ENCODE measurements around the gene FBLN5. TPM values are rescaled to one million over a fixed set of nuclear protein-coding genes. Genes with fewer than 3 reads are reported as not detected.

FBLN5 gene
- total RNA-seq, 1 experiment from 2014 or later, result 3.3 TPM

DNA sequence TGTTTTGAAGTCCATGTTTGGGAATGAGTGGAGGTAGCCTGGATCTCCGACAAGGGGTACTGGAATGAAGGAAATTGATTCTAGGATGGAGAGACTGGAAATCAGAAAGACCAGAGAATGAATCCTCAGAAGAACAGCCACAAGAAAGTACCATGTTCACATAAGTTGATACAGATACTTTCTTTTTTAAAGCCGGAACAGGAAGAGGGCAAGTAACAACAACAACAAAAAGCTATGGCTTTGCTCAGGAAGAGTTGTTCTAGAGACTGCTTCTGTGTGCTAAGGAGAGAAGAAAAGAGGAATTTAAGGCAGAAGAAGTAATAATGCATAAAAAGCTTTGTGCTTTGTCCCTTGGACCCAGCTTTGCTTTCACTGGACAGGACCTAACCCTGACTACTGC lies 86.4 kb downstream of the FBLN5 start:
- H3K9me2 ChIP-seq (ENCODE audit: insufficient read depth), result no peaks in the 10 kb centered on the region
- no peaks in the 10 kb centered on the region for H3K79me2 ChIP-seq (ENCODE audit: insufficient read depth, low read length)
- no TSS peak for BruUV-seq (replicated peaks)
- no peak overlapping the region for H2AFZ ChIP-seq (ENCODE audit: low read depth, low read length, poor library complexity, severe bottlenecking)
- intact Hi-C loops (cut with micrococcal nuclease), result no loop called here
- H4K20me1 ChIP-seq (ENCODE audit: insufficient read depth), result no peaks in the 10 kb centered on the region
- no peak overlapping the region for H3K27ac ChIP-seq (ENCODE audit: low read depth, low read length)
- ChIA-PET CTCF (no interaction called here), POLR2A (no interaction called here), RAD21 (ENCODE audit: low non-redundant PET in 1 of 2, low total read pairs in 2 of 2, uncharacterized antibody in 2 of 2, unreplicated experiment in 2 of 2) (no interaction called here)
- ATAC-seq (no peak), DNase-seq (ENCODE audit: low read depth, low spot score) (no peak)
- peaks cover 2 to 8% of the 10 kb centered on the region in 2 experiments; a peak in 3 of 4 replicates for H3K4me1 ChIP-seq (ENCODE audit: control insufficient read depth in 1 of 2, insufficient read depth in 2 of 2, low read length in 2 of 2)
- H3K9ac ChIP-seq (ENCODE audit: low read length), result no peak overlapping the region
- no peaks in the 10 kb centered on the region for H3K9me3 ChIP-seq (ENCODE audit: control insufficient read depth in 1 of 2, insufficient read depth in 1 of 2, low read depth in 1 of 2, low read length in 2 of 2)
- H3K4me3 ChIP-seq (replicated peaks in 1 of 2; ENCODE audit: low read depth in 1 of 2, low read length in 2 of 2), result no peak overlapping the region
- TF ChIP-seq EZH2 (IDR thresholded peaks at IDR 0.05) (no peak), EGR1 (IDR thresholded peaks at IDR 0.05; ENCODE audit: low read depth) (no peak), SRF (IDR thresholded peaks at IDR 0.05; ENCODE audit: low read depth) (no peak), POLR2AphosphoS5 (IDR thresholded peaks at IDR 0.05; ENCODE audit: low read depth, low read length) (no peak), CEBPB (IDR thresholded peaks at IDR 0.05; ENCODE audit: low read depth) (no peak), CTCF (IDR thresholded peaks at IDR 0.05 in 2 of 3, conservative IDR thresholded peaks at IDR 0.05 in 1 of 3; ENCODE audit: borderline replicate concordance in 1 of 3, insufficient read depth in 1 of 3, low read depth in 2 of 3, low read length in 2 of 3) (no peak), ELF1 (IDR thresholded peaks at IDR 0.05; ENCODE audit: borderline replicate concordance, low read depth) (no peak), RAD21 (IDR thresholded peaks at IDR 0.05; ENCODE audit: low read depth) (no peak), POLR2A (IDR thresholded peaks at IDR 0.05; ENCODE audit: borderline replicate concordance, extremely low read depth, insufficient read depth, insufficient read length) (no peak), EZH2phosphoT487 (IDR thresholded peaks at IDR 0.05; ENCODE audit: borderline replicate concordance) (no peak), CBX3 (IDR thresholded peaks at IDR 0.05; ENCODE audit: low read depth) (no peak), JUND (IDR thresholded peaks at IDR 0.05) (no peak), FOSL1 (IDR thresholded peaks at IDR 0.05; ENCODE audit: low read depth) (no peak)
- TF ChIP-seq, protein P1, sequence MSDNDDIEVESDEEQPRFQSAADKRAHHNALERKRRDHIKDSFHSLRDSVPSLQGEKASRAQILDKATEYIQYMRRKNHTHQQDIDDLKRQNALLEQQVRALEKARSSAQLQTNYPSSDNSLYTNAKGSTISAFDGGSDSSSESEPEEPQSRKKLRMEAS (IDR thresholded peaks at IDR 0.05), result no peak
- TF ChIP-seq, protein P2, sequence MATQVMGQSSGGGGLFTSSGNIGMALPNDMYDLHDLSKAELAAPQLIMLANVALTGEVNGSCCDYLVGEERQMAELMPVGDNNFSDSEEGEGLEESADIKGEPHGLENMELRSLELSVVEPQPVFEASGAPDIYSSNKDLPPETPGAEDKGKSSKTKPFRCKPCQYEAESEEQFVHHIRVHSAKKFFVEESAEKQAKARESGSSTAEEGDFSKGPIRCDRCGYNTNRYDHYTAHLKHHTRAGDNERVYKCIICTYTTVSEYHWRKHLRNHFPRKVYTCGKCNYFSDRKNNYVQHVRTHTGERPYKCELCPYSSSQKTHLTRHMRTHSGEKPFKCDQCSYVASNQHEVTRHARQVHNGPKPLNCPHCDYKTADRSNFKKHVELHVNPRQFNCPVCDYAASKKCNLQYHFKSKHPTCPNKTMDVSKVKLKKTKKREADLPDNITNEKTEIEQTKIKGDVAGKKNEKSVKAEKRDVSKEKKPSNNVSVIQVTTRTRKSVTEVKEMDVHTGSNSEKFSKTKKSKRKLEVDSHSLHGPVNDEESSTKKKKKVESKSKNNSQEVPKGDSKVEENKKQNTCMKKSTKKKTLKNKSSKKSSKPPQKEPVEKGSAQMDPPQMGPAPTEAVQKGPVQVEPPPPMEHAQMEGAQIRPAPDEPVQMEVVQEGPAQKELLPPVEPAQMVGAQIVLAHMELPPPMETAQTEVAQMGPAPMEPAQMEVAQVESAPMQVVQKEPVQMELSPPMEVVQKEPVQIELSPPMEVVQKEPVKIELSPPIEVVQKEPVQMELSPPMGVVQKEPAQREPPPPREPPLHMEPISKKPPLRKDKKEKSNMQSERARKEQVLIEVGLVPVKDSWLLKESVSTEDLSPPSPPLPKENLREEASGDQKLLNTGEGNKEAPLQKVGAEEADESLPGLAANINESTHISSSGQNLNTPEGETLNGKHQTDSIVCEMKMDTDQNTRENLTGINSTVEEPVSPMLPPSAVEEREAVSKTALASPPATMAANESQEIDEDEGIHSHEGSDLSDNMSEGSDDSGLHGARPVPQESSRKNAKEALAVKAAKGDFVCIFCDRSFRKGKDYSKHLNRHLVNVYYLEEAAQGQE (IDR thresholded peaks at IDR 0.05; ENCODE audit: low read depth), result no peak
- peaks cover 5% of the 10 kb centered on the region; the same call in 1 of the 2 replicates for H3K27me3 ChIP-seq (ENCODE audit: insufficient read depth, low read length)
- H3K4me2 ChIP-seq (ENCODE audit: low read length), result no peak overlapping the region
- H3K36me3 ChIP-seq (ENCODE audit: control insufficient read depth in 1 of 2, insufficient read depth in 2 of 2, low read length in 2 of 2), result no peaks in the 10 kb centered on the region
